T47D (cell line): ENCODE results near the gene CFAP58.
A peak's percentile ranks its signal among the peaks of the same experiment; 100 is the strongest.

Experiments
- DNase-seq, 2 experiments: peaks; one replicate each; pipeline versions ENCODE4 v3.0.0 to v3.0.0-alpha.2; 2011 to 2012; ENCODE audit warnings: low read depth in 1 of 2, low spot score in 1 of 2
- JUND ChIP-seq: IDR thresholded peaks from 2 replicates; pipeline ENCODE4 v1.6.1; 2012; ENCODE audit warnings: low read depth
- in situ Hi-C: cut with HindIII; loops from 2 replicates; pipeline ENCODE4 v1.10.0; 2016; ENCODE audit warnings: low sequenced_read_pairs, low pct_unique_long_range_greater_than_20kb

The CFAP58 gene

DNA sequence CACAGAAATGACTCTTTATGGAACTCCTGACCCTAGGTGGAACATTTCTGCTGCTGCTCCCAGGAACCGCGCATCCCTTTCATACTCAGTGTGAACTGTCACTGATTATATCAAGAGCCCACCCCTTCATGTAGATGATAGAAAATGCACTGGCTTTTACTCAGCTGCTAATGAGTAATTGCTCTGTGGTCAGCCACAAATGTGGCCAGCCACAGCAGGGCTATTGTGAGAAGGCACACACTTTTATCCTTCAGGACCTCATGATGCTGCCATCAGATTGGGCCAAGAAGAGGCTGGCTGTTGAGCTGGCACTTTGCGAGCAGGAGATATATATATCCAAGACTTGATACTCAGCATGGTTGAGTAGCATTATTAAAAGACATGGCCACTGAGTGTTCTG, 124.7 kb downstream of the CFAP58 start:
- no peak for TF ChIP-seq JUND
- in situ Hi-C loops, result no loop called here
- no peak for DNase-seq

DNA sequence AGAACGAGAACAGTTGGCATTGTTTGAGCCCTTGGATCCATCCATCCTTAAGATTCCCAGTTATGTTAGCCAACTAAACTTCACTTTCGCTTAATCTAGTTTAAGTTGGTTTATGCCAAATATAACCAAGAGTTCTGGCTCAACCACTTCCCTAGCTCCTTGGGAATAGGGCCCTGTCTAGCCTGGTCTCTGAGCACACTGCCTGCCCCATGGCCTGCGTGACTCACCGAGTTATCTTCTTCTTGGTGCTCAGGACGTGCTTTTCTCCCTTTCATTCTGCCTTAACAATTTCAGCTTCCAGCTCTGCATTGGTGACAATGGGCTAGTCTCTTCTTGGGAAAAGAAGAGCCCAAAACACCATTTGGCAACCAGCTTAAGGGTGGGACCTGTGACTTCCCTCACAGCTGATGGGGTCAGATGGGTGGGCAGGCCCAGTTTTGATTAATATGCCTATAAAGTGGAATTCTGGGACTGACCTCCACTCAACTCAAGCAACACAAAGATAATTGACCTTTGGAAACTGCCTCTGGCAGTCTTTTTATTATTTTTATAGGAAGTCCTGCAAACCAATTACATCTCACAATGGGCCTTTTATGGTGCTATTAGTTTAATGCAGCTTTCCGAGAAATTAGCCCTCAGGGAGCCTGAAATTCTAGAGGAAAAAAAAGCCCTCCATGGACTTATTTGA, 126.4 kb downstream of the CFAP58 start:
- in situ Hi-C loops, result no loop called here
- peak in 1 of 2 experiments; percentile 61 for DNase-seq
- no peak for TF ChIP-seq JUND

DNA sequence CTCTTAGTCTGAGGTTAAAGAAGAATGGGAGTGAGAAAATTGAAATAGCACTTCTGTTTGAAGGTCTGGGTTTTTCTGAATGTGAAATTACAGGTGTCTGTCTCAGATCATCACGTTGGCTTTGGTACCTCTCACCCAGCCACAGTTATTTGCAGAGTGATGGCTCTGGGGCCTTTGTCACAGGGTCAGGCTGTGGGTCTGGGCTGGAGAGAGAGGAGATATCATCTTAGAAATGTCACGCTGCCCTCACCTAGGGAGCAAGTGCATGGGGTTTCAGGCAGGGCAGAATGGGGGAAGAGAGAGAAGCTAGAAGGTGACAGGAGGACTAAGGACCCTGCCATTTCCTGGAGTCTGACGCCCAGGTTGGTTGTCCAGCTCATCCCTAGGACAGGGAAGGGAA, 127.2 kb downstream of the CFAP58 start:
- in situ Hi-C loops, result no loop called here
- peak in 1 of 2 experiments; percentile 92 for DNase-seq
- TF ChIP-seq JUND, result peak; percentile 67; the same call in 1 of the 2 replicates

DNA sequence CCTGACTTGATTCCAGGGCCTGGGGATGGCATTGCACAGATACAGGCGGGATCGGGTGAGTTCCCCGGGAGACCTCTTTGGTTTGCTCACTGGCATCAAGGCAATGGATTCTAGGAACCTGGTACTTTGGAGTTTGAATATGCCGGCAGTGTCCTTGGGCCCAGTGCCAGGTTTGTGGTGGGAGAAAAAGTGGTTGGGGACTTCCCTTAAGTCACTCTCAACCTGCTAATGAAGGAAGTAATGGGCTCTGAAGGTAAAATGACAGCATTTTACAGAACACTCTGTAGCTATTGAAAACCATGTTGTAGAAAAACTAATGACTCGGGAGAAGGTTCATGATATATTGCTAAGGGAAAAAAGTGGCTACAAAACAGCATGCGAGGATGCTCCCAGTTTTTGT, 129.9 kb downstream of the CFAP58 start:
- TF ChIP-seq JUND, result no peak

DNA sequence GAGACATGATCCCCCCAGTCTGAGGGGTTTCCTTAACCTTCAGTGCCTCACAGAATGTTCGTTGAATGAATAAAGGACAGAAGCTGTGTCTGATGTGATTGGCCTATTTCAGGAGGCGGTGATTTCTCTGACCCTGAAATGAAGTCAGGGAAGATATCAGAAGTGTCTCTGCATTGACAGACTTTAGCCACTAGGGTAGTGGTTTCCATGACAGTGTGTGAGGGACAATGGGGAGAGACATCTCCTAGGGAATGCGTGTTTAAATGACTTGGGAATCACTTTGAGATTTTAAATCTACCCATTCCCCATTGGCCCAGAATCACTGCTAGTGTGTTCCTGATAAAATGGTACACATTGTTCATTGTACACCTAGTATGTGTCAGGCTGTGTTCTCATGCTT, 132.0 kb downstream of the CFAP58 start:
- TF ChIP-seq JUND, result no peak
- DNase-seq, result no peak
- in situ Hi-C loops, result no loop called here

More for the DNA sequence above, 129.9 kb downstream of the CFAP58 start:
- DNase-seq, result no peak
- in situ Hi-C loops, result no loop called here

DNA sequence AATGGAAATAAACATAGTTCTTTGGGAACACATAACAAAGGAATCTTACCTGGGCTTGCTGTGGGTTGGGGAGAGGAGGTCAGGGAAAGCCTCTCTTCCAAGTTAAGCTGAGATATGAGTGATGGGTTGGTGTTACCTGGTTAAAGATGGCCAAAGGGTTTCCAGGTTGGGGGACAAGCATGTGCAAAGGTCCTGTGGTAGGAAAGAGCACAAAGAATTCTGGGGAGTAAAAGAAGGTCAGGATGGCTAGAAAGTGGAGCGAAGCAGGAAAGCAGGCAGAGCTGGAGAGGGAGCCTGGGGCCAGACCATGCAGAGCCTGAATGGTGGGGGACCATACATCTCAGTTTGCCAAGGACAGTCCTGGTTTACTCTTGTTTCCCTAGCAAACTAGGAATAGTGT, 133.2 kb downstream of the CFAP58 start:
- TF ChIP-seq JUND, result no peak
- in situ Hi-C loops, result no loop called here
- DNase-seq, result no peak

DNA sequence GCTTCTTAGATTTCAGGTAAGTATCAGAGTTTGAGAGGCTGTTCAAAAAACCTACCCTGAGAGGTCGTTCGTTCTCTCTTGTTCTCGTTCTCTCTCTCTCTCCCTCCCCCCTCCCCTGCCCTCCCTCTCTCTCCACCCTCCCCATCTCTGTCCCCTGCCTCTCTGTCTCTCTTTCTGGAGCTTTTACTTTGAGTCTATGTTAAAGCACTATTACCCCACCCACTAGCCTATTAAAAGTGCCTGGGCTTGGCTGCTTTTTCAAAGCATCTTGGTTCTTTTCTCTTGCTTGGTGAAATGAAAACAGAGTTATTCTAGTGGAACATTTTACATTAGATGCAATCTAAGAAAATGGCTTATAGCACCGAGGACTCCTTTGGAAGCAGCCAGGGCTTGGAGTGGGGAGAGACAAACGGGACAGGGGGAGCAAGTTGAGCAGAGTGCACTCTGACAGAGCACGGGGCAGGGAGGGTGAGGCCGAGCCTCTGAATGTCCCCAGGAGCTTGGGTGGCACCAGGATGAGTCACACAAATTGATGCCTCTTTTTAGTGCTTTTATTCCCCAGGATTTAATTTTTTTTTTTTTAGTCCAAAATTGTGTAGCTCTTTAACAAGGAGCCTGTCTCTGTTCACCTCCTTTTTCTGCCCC, 134.3 kb downstream of the CFAP58 start:
- TF ChIP-seq JUND, result no peak
- no peak for DNase-seq
- in situ Hi-C loops, result no loop called here

DNA sequence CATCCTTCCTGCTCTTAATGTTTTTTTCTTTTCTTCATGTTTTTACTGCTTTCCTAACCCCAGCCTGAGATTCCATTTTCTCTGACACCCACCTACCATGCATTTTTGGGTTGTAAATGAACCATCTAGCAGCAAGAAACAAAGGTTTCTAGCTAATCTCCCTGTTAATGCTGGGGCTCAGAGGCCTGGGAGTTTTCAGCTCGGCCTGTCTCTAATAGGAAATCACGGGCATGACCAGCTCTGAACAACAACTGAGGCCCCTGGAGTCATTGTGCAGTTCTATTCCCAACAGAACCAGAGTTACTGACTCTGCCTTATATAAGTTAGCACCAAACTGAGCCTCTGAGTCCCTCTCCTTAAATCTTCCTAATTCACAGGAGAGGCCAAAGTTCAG, 134.8 kb downstream of the CFAP58 start:
- TF ChIP-seq JUND, result no peak
- DNase-seq, result no peak
- in situ Hi-C loops, result no loop called here

DNA sequence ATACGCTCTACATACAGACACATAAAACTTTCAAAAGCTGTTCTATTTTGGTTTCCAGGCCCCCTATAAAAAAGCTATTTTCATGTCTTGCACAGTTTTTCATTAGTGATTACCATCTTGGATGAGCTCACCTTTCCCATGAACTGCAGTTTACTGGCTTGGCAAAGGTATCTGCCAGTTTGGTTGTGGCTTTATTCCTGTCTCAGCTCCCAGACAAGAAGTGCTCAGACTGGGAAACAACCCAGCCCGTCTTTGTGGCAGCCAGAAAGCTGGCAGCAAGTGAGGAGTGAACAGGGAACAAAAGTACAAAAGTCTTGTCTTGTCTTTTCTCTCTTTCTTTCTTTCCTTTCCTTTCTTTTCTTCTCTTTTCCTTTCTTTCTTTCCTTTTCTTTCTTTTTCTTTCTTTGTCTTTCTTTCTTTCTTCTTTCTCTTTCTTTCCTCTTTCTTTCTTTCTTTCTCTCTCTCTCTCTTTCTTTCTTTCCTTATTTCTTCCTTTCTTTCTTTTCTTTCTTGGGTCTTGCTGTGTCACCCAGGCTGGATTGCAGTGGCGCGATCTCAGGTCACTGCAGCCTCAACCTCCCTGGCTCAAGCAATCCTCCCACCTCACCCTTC, 138.8 kb downstream of the CFAP58 start:
- in situ Hi-C loops, result no loop called here
- no peak for TF ChIP-seq JUND
- DNase-seq, result peak in 1 of 2 experiments; percentile 79

DNA sequence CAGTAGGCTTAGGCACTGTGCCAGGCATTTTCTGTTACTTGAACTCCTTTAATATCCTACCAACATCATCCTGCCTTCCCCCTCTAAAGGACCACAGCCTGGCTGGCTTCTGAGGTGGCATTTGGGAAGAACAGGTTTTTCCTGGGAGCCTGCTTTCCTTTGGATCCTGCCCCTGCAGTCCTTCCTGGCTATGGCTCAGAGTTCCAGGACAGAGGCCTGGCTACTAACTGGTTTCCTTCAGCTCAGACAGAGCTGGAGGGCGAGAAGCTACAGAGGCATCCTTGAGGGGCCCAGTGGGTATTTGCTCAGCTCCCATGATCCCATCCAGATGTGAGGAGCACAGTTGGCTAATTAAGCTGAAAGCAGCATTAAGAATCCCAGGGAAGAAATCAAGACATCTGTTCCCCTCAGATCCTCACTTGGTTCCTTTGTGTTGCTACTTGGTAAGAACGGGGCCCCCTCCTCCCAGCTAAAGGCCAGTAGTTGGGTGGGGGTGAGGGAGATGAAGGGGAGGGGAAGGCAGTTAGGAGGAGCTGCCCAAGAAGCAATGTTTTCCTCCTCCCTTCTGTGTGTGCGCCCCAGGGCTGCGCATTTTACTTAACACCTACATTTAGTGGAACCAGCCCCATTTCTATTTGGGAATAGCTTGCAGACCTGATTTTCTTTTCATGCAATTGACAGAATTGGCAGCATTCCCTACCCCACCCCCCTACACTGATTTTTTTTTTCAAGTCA, 144.9 kb downstream of the CFAP58 start:
- in situ Hi-C loops, result no loop called here
- peak in 1 of 2 experiments; percentile 63 for DNase-seq
- TF ChIP-seq JUND, result no peak

DNA sequence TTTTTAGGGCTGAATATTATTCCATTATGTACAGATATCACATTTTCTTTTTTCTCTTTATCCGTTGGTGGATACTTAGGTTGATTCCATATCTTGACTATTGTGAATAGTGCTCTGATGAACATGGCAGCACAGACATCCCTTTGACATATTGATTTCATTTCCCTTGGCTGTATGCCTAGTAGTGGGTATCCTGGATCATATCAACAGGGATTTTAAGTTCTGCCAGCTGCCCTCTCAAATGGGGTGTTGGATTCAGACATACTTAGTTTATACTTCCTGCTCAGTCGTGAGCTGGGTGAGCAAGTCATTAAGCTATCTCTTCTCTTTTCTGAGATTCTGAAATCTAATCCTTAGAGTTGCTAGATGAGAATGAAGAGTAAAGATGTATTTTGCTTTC, 147.8 kb downstream of the CFAP58 start:
- TF ChIP-seq JUND, result no peak
- DNase-seq, result no peak
- in situ Hi-C loops, result no loop called here

DNA sequence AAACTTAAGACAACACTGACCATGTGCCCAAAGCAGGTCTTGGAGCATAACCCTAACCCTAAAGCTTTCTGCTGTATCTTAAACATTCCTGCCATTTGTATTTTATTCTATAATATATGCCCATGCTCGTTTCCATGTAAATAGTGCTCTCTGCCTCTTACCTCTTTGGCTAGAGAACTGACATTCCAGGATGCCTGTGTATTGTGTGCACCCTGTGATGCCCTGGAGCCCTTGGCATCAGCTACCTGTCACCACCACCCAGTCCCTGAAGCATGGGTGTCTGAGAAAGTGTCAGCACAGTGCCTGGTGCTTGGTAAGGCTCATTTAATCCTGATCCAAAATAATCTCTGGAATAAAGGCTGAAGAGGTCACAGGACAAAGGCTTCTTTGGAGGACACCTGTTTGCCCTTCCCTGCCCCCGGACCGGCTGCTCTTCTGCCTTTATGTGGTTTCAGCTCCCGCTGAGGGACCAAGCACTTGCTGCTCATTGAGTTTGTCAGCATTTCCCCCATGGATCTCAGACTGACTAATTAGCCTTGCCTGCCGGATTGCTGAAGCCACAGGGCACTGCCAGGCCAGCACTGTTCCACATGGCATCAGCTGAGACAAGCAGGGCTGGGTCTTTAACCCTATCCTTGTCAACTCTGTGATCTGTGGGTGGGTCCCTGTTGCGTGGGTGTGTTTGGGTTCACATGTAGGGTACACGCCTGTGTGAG, 148.4 kb downstream of the CFAP58 start:
- TF ChIP-seq JUND, result no peak
- in situ Hi-C loops, result no loop called here
- DNase-seq, result peak; percentile 21 to 71
